ENCODE measurements around the gene HOXA7.
A peak's percentile ranks its signal among the peaks of the same experiment; 100 is the strongest.

Gene HOXA7

DNA sequence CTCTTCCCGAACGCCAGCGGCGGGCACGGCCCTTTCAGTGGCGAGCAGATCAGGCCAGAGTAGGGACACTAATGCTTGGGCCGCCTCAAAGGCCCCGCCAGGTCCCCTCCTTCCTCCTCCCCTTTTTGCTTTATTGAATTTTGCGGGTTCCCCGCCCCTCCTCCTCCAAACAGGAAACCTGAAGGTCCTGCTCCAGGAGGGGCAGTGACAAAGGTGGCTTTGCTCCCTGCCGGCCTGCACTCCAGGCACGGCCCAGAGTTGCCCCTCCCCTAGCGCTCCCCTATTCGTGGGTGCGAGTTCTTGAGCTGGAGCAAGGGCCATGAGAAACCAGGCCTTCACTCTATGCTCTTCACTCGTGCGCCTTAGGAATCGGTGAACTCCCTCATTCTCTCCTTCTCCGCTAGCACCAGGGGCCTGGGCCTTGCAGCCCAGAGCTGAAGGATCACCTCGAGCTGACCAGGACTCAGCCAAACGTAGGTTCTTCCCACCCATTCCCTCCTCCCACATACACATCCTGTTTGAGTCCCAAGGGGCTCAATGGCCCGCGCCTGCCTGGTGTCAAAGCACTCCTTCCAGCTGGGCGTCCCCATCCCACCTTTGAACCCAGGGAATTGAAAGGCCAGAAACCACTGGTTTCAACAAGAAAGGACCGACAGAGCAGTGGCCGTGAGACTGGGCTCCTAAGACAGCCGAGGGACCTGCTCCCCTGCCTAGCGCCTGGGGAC, 8.3 kb downstream of the HOXA7 start:
- no peak for DNase-seq
- H3K4me3 Mint-ChIP-seq: peak overlapping the region; percentile 56
- H3K4me1 Mint-ChIP-seq (ENCODE audit: low read depth): peaks cover 30% of the 10 kb centered on the region
- H3K27ac Mint-ChIP-seq: no peak overlapping the region
- no peaks in the 10 kb centered on the region for H3K9me3 Mint-ChIP-seq
- H3K27me3 Mint-ChIP-seq: peaks cover 89% of the 10 kb centered on the region
- no peaks in the 10 kb centered on the region for H3K36me3 Mint-ChIP-seq (ENCODE audit: low read depth)

DNA sequence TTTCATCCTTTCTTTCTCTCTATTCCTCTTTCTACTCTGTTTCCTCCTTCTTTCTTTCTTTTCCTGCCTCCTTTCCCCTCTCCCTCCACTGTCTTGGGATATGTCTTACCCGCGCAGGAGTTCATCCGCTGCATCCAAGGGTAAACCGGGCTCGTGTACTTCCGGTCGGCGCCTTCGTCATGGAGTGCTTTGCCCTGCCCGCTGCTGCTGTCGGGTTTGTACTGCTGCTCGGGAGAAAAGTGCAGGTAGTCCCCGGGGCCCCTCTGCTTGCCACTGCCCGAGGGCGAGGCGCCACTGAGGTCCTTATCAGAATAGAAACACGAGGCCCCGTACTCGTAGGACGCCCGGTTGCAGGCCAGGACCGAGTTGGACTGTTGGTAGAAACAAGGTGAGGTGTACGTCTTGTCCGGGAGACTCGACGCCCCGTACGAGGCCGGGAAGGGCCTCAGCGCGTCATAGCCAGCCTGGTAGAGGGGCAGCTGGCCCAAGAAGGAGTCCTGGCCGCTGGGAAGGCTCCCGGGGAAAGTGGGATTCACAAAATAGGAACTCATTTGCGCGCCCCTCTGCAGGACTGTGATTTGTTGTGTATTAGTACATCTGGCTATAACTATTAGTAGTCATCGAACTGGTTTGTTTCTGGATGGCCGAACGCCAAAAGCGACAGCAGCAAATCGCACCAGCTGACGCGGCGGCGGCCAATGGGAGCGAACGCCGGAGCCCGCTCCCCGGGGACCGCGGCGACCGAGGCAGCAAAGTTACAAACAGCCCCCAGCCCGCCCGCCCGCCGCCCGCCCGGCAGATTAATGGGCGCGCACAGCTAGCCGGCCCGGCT, 9.1 kb downstream of the HOXA7 start, which contains the start of gene HOXA6:
HOXA6 (minus strand) TSS at position 576 of the 832 bp plus-strand sequence; CDS start at position 551, 25 bp downstream.
- Mint-ChIP-seq H3K9me3 (no peaks in the 10 kb centered on the region), H3K27ac (no peak within 1 kb of the TSS), H3K27me3 (peaks cover 90% of the 10 kb centered on the region), H3K4me3 (peak within 1 kb of the TSS; percentile 56), H3K36me3 (ENCODE audit: low read depth) (no peaks in the 10 kb centered on the region), H3K4me1 (ENCODE audit: low read depth) (peaks cover 28% of the 10 kb centered on the region)
- no peak for DNase-seq

DNA sequence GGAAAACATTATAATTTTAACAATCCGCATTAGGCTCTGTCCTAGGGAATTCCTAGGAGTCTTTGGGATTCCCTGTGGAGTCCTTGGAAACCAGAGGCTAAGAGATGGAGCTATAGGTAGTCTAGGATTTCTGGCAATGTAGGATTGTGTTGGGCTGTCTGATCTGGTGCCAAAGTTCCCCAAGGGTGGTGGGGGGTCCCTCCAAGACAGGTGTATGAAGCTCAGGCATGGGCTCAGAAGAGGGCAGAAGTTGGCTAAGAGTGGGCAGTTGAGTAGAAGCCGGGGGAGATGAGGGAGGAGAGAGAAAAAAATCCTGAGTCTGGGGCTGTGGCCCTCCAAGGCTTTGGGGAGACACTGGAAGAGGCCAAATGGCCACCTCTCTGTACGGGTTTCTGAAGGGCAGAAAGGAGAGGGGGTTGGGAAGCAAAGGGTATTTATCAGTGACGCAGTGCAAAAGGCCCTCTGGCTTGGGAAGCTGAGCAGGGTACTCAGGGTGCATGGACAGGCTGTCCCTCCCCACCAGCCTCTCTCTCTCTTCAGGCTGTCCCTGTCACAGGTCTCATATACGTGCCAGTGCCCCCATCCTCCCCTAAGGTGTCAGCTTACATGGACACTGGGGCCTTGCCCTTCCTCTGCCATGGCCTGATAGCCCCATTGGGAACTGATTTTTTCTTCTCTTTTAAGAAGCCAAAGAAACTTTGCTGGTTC, 9.8 kb downstream of the HOXA7 start:
- H3K4me3 Mint-ChIP-seq: no peak overlapping the region
- no peak for DNase-seq
- H3K4me1 Mint-ChIP-seq (ENCODE audit: low read depth): peaks cover 22% of the 10 kb centered on the region
- no peaks in the 10 kb centered on the region for H3K36me3 Mint-ChIP-seq (ENCODE audit: low read depth)
- H3K27me3 Mint-ChIP-seq: peaks cover 88% of the 10 kb centered on the region
- no peaks in the 10 kb centered on the region for H3K9me3 Mint-ChIP-seq
- H3K27ac Mint-ChIP-seq: no peak overlapping the region

DNA sequence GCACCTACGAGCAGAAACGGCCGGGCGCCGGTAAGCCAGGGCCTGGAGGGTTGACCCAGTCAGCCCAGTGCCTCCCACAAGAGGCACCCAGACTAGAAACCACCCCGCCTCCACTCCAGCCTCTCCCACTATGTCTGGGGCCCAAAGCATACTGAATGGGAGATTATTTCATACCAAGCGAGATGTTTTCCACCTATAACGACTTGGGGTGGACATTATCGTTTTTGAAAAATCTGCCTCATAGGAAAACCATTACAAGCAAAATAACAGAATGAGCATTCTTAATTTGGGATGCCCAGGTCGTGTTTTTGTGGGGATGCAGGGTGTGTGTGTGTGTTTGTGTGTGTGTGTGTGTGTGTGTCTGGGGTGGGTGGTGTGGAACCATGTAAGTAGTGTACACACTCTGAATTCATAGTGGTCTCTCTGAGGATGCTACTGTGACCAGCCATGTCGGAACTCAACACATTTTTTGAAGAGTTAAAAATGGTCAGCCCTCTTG, 10.5 kb downstream of the HOXA7 start:
- Mint-ChIP-seq H3K36me3 (ENCODE audit: low read depth) (no peaks in the 10 kb centered on the region), H3K9me3 (no peaks in the 10 kb centered on the region), H3K4me3 (no peak overlapping the region), H3K4me1 (ENCODE audit: low read depth) (peaks cover 15% of the 10 kb centered on the region), H3K27me3 (peaks cover 88% of the 10 kb centered on the region), H3K27ac (no peak overlapping the region)
- no peak for DNase-seq

DNA sequence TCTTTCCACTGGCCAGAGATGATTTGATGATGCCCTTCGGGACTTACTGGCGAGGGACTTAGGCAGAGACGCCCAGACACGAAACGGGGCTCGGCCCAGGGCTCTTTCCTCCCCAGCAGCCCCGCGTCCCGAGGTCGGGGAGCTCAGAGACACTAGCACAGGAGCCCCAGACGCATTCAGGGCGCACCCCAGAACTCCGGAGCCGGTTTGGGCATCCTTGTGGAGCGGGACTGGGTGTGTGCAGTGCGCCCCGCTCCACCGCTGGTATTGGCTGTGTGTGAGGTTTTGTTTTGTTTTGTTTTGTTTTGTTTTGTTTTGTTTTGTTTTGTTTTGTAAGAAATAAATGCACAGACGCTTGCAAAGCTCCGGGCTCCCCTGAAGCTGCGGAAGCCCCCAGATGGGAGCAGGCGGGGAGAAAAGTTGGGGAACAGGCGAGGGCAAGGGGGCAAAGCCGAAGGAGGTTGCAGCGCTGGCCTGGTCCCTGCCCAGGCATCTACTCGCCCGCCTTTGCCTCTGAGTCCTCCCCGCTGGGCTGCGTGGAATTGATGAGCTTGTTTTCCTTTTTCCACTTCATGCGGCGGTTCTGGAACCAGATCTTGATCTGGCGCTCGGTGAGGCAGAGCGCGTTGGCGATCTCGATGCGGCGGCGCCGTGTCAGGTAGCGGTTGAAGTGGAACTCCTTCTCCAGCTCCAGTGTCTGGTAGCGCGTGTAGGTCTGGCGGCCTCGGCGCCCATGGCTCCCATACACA, 11.1 kb downstream of the HOXA7 start:
- Mint-ChIP-seq H3K27me3 (peaks cover 81% of the 10 kb centered on the region), H3K36me3 (ENCODE audit: low read depth) (no peaks in the 10 kb centered on the region), H3K4me1 (ENCODE audit: low read depth) (peaks cover 10% of the 10 kb centered on the region), H3K4me3 (no peak overlapping the region), H3K9me3 (no peaks in the 10 kb centered on the region), H3K27ac (no peak overlapping the region)
- DNase-seq: no peak

DNA sequence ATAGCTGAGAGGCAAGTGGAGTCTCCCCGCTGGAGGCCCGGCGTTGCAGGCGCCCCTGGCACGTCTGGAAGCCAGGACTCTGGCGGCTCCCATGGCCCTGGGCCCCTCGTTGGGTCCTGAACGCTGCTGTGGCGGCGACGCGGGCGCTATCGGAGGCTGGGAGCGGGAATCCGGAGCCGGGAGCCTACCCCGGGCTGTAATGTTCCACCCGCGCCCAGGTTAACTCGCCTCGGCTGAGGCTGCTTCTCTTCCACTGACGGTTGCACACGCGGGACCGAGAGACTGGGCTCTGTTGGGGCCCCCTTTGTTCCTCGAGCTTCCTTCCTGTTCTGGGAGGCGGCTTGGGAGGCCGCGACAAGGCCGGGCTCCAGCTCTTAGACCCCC, 11.7 kb downstream of the HOXA7 start:
- Mint-ChIP-seq H3K27me3 (peaks cover 76% of the 10 kb centered on the region), H3K27ac (no peak overlapping the region)

DNA sequence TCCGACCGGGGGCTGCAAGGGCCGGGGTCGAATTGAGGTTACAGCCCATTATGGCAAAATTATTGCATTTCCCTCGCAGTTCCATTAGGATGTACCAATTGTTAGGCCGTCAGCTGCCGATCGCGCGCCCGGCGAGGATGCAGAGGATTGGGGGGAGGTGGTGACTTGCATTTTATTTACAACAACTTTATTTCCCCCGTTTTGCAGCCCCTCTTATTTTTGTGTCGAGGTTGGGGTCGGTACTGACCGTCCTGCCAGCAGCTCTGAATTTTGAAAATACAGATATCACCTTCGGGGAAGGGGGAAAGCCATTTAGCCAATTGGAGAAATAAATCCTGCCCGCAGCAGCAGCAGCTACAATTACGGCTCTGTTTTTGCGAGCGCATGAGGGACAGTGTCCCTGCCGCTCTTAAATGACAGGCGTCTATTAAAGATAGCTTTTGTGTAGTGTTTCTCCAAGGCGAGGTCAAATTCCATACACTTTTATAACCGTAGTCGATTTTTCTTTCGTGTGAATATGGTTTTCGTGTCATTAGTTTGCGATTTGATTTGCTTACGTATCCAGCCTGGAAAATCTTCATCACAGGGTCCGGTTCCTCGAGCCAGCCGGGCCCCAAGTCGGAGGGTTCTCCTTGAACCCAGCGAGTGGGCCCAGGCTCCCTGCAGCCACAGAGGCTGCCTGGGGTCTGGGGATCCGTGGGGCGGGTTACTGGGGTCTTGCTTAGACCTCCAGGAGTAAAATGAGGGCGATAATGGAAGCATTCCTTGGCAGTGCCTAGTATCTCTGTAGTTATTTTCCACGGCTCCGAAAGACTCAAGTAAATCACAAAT, 12.3 kb downstream of the HOXA7 start:
- no peak overlapping the region for H3K27ac Mint-ChIP-seq
- peaks cover 70% of the 10 kb centered on the region for H3K27me3 Mint-ChIP-seq
- no peaks in the 10 kb centered on the region for H3K36me3 Mint-ChIP-seq (ENCODE audit: low read depth)
- no peak for DNase-seq
- no peak overlapping the region for H3K4me3 Mint-ChIP-seq
- H3K4me1 Mint-ChIP-seq (ENCODE audit: low read depth): peaks cover 8% of the 10 kb centered on the region
- H3K9me3 Mint-ChIP-seq: no peaks in the 10 kb centered on the region

More for the DNA sequence above, 11.7 kb downstream of the HOXA7 start:
- no peaks in the 10 kb centered on the region for H3K36me3 Mint-ChIP-seq (ENCODE audit: low read depth)
- H3K9me3 Mint-ChIP-seq: no peaks in the 10 kb centered on the region
- peaks cover 8% of the 10 kb centered on the region for H3K4me1 Mint-ChIP-seq (ENCODE audit: low read depth)
- no peak for DNase-seq
- H3K4me3 Mint-ChIP-seq: no peak overlapping the region

DNA sequence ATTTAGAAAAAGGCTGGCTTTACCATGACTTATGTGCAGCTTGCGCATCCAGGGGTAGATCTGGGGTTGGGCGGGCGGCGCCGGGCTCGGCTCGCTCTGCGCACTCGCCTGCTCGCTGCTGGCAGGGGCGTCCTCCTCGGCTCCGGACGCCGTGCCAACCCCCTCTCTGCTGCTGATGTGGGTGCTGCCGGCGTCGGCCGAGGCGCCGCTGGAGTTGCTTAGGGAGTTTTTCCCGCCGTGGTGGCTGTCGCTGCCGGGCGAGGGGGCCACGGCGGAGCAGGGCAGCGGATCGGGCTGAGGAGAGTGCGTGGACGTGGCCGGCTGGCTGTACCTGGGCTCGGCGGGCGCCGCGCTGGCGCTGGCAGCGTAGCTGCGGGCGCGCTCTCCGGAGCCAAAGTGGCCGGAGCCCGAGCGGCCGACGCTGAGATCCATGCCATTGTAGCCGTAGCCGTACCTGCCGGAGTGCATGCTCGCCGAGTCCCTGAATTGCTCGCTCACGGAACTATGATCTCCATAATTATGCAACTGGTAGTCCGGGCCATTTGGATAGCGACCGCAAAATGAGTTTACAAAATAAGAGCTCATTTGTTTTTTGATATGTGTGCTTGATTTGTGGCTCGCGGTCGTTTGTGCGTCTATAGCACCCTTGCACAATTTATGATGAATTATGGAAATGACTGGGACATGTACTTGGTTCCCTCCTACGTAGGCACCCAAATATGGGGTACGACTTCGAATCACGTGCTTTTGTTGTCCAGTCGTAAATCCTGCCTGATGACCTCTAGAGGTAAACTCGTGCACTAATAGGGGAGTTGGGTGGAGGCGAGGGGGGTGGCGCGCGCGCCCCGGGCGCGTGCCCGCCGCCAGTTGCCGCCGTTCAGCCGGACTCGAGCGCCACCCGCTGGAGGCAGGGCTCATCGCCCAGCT, 13.2 kb downstream of the HOXA7 start, which contains the start of gene HOXA5:
HOXA5 (minus strand) TSS at position 659 of the 927 bp plus-strand sequence; CDS start at position 585, 74 bp downstream.
- peaks cover 6% of the 10 kb centered on the region for H3K4me1 Mint-ChIP-seq (ENCODE audit: low read depth)
- no peaks in the 10 kb centered on the region for H3K36me3 Mint-ChIP-seq (ENCODE audit: low read depth)
- H3K4me3 Mint-ChIP-seq: no peak within 1 kb of the TSS
- H3K9me3 Mint-ChIP-seq: no peaks in the 10 kb centered on the region
- H3K27ac Mint-ChIP-seq: no peak within 1 kb of the TSS
- peaks cover 67% of the 10 kb centered on the region for H3K27me3 Mint-ChIP-seq
- DNase-seq: no peak

DNA sequence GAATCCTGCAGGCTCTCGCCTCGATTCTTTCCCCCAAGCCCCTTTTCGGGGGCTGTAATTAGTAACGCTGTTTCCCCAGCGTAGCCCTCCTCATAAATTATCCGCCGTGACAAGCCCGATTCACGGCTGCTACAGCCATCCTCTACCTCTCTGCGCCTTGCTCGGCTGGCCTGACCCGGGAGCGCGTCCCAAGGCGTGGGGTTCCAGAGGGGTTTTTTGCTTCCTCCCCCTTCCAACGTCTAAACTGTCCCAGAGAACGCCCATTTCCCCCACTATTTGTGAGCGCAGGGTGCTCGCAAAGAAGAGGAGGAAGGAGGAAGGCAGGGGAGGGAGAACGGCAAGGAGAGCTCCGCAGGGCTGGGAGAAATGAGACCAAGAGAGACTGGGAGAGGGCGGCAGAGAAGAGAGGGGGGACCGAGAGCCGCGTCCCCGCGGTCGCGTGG, 13.9 kb downstream of the HOXA7 start:
- Mint-ChIP-seq H3K9me3 (no peaks in the 10 kb centered on the region), H3K4me1 (ENCODE audit: low read depth) (peaks cover 2% of the 10 kb centered on the region), H3K36me3 (ENCODE audit: low read depth) (no peaks in the 10 kb centered on the region), H3K27ac (no peak overlapping the region), H3K27me3 (peaks cover 68% of the 10 kb centered on the region), H3K4me3 (no peak overlapping the region)
- DNase-seq: no peak

DNA sequence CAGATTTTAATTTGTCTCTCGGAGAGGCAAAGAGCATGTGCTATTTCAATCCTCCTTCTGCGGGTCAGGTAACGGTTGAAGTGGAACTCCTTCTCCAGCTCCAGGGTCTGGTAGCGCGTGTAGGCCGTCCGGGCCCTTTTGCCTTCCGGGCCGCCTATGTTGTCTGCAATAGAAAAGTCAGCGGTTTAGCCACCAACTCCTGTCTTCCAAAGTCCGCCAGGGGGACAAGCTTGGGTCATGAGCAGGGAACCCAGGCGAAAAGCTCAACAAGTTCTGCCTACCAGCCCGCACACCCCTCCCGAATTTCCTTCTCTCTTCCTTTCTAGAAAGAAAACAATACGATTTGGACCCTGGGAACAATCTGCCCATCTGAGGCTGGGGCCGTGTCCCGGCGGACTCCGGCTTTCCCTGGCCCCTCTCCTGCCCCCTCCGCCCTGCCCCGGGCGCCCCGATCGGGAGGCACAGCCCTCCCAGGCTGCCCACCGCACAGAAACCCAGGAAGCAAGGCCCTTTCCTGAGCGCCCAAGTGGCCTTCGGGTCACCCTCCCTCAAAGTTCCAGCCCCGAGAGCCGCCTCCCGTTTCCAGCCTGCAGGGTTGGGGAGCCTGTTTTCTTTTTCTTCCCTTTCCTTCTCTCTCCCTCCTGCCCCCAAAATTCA, 14.4 kb downstream of the HOXA7 start:
- Mint-ChIP-seq H3K27ac (no peak overlapping the region), H3K36me3 (ENCODE audit: low read depth) (no peaks in the 10 kb centered on the region), H3K4me3 (no peak overlapping the region), H3K9me3 (no peaks in the 10 kb centered on the region), H3K4me1 (ENCODE audit: low read depth) (no peaks in the 10 kb centered on the region), H3K27me3 (peaks cover 68% of the 10 kb centered on the region)
- no peak for DNase-seq

DNA sequence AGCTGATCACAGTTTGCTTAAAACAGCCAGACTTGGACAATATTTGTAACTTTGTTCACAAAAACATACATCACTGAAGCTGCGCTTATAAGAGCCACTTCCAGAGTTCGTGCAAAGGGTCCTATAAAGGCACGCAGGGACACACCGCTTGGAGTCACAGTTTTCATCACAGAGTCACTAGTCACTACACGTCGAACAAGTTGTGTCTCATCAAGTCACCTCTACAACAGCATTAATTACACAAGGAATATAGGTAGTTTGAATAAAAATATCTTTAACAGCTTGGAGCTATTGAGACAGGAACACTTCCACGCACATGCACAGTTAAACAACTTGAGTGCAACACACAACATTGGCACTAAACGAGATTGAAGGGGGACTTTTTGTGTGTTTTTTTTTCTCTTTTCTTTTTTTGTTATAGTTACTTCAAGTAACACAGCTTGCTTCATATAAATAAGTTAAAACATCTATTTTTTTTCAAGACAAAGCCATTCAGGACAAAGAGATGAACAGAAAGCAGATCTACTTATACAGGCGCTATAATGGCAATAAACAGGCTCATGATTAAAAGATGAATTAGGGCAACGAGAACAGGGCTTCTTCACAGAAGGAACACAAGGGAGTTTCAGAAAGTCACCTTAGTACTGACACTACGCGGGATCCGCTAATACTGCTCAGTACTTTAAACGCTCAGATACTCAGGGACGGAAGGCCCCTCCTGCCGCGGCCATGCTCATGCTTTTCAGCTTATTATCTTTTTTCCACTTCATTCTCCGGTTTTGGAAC, 15.1 kb downstream of the HOXA7 start:
- Mint-ChIP-seq H3K36me3 (ENCODE audit: low read depth) (no peaks in the 10 kb centered on the region), H3K4me3 (no peak overlapping the region), H3K27me3 (peaks cover 68% of the 10 kb centered on the region), H3K27ac (no peak overlapping the region), H3K9me3 (no peaks in the 10 kb centered on the region), H3K4me1 (ENCODE audit: low read depth) (no peaks in the 10 kb centered on the region)
- DNase-seq: no peak
